ENCODE data around the gene RPS23. TPM values are rescaled to one million over a fixed set of nuclear protein-coding genes. Genes with fewer than 3 reads are reported as not detected.
A peak's percentile ranks its signal among the peaks of the same experiment; 100 is the strongest.

RPS23 gene
- polyA plus RNA-seq, 12 donors = 742 to 3,608 (median 3,193) TPM

DNA sequence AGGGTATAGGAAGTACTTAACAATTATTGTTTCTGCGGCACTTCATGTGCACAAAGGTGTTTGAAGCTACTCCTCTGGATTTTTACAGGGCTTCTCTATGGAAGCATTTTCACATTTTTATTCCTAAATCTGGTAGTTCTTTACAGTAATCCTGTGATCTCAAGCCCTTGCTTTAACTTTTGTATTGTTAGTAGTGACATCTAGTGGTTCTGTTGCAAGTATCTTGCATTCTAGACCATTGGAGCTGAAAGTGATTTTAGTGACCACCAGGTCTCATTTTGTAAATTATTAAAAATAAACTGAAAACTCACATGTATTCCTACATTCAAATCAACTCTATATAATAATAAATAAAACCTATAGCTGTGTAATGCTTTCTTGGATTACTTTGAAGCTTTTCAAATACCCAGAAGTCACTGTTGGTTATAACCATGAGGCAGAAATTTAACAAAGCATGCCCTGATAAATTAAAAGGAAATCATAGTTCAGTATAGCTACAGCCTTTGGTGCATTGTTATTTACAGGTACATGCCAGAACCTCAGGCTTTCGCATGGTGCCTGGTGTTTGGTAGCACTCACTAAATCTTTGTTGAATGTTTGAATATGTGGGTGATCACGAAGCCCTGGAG lies 18.9 kb downstream of the RPS23 start:
- DNase-seq = peak; percentile 39

DNA sequence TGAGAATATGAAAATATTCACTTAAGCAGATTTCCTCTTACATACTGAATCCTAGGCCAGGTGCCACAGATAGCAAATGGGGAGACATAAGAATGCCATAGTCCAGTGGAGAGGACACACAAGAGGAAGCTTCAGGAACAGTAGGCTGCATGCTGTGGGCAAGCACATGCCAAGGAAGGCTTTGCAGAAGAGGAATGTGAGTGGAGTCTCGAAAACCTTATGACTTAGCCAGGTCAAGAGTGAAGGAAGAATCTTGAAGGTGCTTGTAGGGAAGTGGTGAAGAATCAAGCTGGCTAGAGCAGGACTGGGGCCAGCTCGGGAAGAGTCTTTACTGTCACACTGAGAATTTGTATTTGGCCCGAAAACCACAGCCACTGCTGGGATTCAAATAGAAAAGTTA lies 20.4 kb downstream of the RPS23 start:
- DNase-seq = no peak

DNA sequence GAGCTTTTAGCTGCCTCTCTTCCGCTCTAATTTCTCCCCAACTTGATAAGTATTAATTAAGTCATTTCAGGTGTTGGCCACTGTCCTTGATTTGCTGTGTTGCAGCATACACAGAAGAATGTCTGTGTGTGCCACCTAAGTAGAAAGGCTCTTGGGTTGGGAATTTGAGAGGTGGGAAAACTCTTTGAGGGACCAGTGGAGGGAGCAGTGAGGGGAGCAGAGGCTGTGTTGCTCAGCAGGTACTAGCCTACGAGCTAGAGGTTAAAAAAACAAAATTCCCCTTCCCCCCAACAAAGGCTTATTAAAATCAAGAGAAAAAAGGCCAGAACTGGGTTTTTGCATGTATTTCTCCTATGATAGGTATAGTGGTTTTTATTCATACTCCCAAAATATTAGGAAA lies 20.9 kb downstream of the RPS23 start:
- DNase-seq = no peak

DNA sequence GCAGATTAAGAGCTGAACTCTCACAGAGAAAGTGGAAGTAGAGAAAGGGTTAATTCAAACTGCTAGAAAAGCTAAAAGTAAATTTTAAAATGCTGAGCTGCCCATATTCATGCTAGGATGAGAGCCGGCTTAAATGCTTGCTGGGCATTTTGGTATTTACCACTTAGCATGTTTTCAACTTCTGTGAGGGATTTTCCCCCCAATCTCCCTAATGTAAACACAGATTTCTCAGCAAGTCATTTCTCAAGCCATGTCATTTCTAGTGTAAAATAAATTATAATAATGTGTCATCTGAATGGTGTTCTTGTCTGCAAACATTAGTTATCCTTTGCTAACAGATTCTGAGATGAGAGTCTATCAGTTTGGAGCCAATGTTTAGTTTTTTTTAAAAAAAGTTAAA lies 22.3 kb downstream of the RPS23 start:
- no peak for DNase-seq

DNA sequence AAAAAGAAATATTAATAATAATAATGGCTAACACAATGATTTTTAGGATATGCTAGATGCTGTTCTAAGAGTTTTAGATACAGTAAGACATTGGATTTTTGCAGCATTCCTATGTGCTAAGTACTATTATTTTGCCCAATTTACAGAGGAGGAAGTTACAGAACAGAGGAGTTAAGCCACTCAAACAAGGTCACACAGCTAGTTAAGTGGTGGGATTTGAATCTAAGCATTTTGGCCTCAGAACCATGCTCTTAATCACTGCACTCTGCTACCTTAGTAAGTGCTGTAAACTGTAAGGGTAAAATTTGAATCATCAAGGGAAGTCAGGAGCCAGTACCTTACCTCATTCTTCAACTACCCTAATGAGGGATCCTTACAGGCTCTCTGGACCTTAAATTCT lies 25.4 kb downstream of the RPS23 start:
- DNase-seq = no peak

DNA sequence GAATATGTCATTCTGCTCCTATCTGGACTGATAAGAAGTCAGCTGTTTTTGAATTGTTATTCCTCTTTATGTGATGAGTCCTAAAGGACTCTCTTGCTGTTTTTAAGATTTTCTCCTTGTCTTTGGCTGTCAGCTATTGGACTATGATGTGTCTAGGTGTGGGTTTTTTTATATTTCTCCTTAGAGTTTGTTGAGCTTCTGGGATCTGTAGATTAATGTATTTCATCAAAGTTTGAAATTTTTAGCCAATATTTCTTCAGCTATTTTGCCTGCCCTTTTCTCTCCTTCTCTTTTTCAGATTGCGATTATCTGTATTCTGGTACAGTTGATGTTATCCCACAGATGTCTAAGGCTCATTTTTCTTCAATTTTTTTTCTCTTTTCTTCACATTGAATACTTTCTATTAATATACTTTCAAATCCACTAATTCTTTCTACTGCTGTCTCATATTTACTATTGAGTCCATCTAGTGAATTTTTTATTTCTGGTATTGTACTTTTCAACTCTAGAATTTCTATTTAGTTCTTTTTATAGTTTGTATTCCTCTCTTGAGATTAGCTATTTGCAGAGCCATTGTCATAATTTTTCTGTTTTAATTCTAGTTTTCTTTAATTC lies 31.1 kb downstream of the RPS23 start:
- DNase-seq = no peak

DNA sequence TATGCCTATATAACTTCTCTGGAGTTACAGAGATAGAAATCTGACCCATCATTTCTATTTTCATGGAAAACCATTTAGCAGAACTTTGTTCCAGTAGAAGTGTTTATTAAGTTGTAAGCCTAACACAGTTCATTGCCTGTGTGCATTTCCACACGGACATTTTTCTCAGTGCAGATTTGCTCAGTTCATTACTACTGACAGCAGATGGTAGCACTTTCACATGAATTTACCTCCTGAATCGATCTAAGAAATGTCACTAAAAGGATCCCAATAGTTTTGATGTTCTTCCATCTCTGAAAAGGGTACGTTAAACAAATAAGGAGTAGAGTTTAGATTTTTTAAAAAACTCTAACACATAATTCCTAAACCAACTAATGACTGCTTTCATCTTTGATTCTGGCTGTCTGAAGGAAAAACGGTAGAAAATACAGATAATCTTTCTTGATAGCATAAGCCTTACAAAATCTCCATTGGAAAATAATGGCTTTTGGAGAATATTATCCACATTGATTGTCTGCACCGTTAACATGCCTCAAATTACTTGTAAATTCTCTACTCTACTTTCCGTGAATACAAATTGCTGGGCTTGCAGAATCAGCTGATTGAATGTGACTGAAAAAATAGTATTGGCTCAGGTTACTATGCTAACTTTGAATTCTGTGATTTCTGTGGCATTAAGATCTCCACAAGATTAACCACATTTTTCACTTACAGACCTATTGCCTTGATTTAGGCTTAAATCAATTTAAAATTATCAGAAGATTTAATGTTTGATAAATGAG lies 33.1 kb downstream of the RPS23 start:
- DNase-seq = no peak

DNA sequence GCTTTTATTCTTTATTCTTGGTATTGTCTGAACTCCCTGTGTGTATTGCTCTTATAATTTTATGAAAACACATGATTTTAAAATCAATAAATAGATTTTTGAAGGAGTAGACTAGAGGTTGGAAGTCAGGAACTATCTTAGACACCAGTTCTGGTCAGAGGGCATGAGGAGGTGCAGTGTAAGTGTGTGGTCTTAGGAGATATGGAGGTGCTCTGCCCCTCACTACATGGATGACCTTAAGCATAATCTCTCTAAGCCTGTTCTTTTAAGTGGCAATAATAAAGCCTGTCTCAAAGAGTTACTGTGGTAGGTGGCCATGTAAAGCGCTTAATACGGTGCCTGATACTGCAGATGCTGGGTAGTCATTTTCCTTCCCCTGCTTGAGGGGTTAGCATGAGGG lies 34.0 kb downstream of the RPS23 start:
- DNase-seq = no peak

DNA sequence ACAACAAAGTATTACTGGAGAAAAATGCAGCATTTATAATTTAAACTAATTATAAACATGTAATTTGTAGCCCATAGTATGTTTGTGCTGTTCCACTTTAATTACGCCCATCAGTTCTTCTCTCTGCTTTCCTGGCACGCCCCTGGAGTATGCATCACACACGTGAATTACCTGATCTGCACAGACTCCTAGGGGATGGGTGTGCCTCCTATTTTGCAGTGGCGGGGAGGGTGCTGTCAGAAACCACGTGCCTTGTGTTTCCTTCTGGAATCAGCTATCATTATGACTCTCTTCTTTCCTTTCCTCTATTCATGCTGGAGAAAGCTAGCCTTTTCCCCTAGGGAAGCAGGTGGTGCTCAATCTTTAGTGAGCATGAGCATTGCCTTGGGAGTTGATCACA lies 43.3 kb downstream of the RPS23 start:
- DNase-seq = no peak

DNA sequence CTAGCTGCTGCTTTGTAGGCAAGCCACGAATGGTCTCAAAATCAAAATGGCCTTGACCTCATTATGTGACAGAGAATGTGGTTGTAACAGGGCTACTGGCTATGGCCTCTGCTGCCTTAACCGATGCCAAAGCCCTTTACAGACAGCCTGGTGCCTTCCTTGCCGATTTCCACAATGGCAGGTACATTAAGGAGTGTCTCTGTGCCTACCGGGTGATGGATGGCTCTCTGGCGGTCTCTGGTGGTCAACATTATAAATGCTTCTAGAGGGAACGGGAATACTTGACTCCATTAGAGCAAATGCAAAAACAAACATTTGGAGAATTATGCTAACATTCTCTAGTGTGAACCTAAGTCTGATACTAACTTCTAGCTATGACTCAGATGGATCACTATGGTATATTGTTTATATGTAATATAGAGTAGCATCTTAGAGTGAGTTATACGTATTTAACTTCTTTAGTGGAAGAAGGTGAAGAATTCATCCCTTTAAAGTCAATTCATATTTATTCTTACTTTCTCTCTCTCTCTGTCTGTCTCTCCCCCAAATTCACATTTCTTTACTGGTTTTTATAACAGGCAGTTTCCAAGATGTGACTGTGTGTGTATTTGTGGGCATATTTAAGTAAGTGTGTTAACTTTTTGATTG lies 52.5 kb downstream of the RPS23 start:
- peak; percentile 66 for DNase-seq

Measured in muscle of arm (tissue), 12 donors.